ENCODE measurements around the gene ZPBP.

DNA sequence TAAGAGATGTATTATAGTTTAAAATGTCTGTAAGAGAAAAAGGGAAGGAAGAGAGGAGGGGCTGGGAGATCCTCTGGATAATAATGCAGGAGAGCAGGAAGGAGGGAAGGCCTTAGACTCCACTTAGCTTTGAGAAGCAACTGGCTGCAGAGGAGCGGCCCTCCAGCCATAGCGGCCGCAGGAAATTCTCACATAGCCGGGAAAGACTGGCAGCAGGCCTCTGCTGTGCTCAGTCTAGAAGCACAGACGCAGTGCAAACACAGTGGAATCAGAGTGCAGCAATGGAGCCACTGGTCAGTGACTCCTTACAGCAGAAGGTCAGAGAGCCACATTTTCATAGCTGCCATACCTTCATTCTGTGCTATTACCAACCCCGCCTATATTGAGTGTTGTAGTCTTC lies 166.3 kb downstream of the ZPBP start:
- no peak for TF ChIP-seq CTCF (IDR thresholded peaks at IDR 0.05 in 8 of 11, conservative IDR thresholded peaks at IDR 0.05 in 3 of 11)
- TF ChIP-seq POLR2A (IDR thresholded peaks at IDR 0.05), result no peak
